Measurements from ENCODE around the gene FGF1.

- no peak for TF ChIP-seq CTCF (IDR thresholded peaks at IDR 0.05)
- no peak for TF ChIP-seq POLR2A (IDR thresholded peaks at IDR 0.05)
- TF ChIP-seq POLR2AphosphoS5 (IDR thresholded peaks at IDR 0.05) = no peak
Measured at GRCh38 chr5:142602720-142603245, 83.1 kb downstream of the FGF1 start.
